Measurements from ENCODE around the gene ELOVL2. TPM values are rescaled to one million over a fixed set of nuclear protein-coding genes. Genes with fewer than 3 reads are reported as not detected.

ELOVL2 gene
- total and polyA plus RNA-seq, 2 donors (not counting 1 experiment from before 2014, with no cell fraction given): not detected

- POLR2A ChIA-PET: no interaction called here
- Histone ChIP-seq H3K4me2 (replicated peaks; ENCODE audit: low read depth, low read length, poor library complexity, severe bottlenecking) (no peak overlapping the region), H3K27ac (ENCODE audit: low read length in 2 of 2) (no peak overlapping the region), H3K4me3 (ENCODE audit: control extremely low read depth in 1 of 5, extremely low read depth in 1 of 5, insufficient read depth in 1 of 5, low read depth in 2 of 5, low read length in 4 of 5) (no peak overlapping the region), H2AFZ (ENCODE audit: insufficient read depth, low read depth, low read length, poor library complexity, severe bottlenecking) (no peak overlapping the region), H3K36me3 (replicated peaks in 1 of 2; ENCODE audit: control extremely low read depth in 1 of 2, control insufficient read depth in 1 of 2, extremely low read depth in 1 of 2, insufficient read depth in 2 of 2, low read length in 1 of 2) (no peaks in the 10 kb centered on the region), H3K4me1 (ENCODE audit: control insufficient read depth in 2 of 2, insufficient read depth in 2 of 2, low read length in 2 of 2) (no peaks in the 10 kb centered on the region), H3K9me3 (ENCODE audit: control extremely low read depth in 1 of 3, control insufficient read depth in 2 of 3, insufficient read depth in 1 of 3, low read length in 2 of 3) (no peaks in the 10 kb centered on the region), H4K20me1 (ENCODE audit: control insufficient read depth, insufficient read depth, low read length, poor library complexity, severe bottlenecking) (no peaks in the 10 kb centered on the region), H3K27me3 (replicated peaks in 1 of 4; ENCODE audit: control extremely low read depth in 1 of 4, control insufficient read depth in 3 of 4, insufficient read depth in 4 of 4, low read length in 3 of 4) (peaks cover 0 to 3% (median 0%) of the 10 kb centered on the region in 4 experiments), H3K79me2 (ENCODE audit: control insufficient read depth, insufficient read depth, low read length) (no peaks in the 10 kb centered on the region), H3K9ac (ENCODE audit: low read length) (no peak overlapping the region)
- no CpG with 5 or more reads among the region's 3 CpGs for WGBS (ENCODE audit: insufficient coverage)
- no peak overlapping the region for H3K4me3 Mint-ChIP-seq
- ATAC-seq (ENCODE audit: low read depth) (no peak), DNase-seq (no peak)
- H3K27me3 Mint-ChIP-seq: peaks cover 19% of the 10 kb centered on the region
- intact Hi-C loops (cut with micrococcal nuclease): no loop called here
- H3K9me3 Mint-ChIP-seq (ENCODE audit: insufficient read depth): no peaks in the 10 kb centered on the region
- CTCF ChIA-PET: no interaction called here
- no peak for TF ChIP-seq CTCF (IDR thresholded peaks at IDR 0.05)
- TF ChIP-seq EZH2 (IDR thresholded peaks at IDR 0.05; ENCODE audit: borderline replicate concordance, insufficient read depth, low read depth, low read length, poor library complexity, severe bottlenecking): no peak
- no peaks in the 10 kb centered on the region for H3K4me1 Mint-ChIP-seq
- no peak overlapping the region for H3K27ac Mint-ChIP-seq
Measured at GRCh38 chr6:11085758-11086435, 41.8 kb upstream of the ELOVL2 start.

GRCh38 chr6:11083956-11084355, 39.9 kb upstream of the ELOVL2 start:
- ATAC-seq (ENCODE audit: low read depth): no peak
- no peak for DNase-seq
- Histone ChIP-seq H3K27me3 (replicated peaks in 1 of 4; ENCODE audit: control extremely low read depth in 1 of 4, control insufficient read depth in 3 of 4, insufficient read depth in 4 of 4, low read length in 3 of 4) (peaks cover 0 to 3% (median 0%) of the 10 kb centered on the region in 4 experiments), H3K4me1 (ENCODE audit: control insufficient read depth in 2 of 2, insufficient read depth in 2 of 2, low read length in 2 of 2) (no peaks in the 10 kb centered on the region), H3K9ac (ENCODE audit: low read length) (no peak overlapping the region), H3K36me3 (replicated peaks in 1 of 2; ENCODE audit: control extremely low read depth in 1 of 2, control insufficient read depth in 1 of 2, extremely low read depth in 1 of 2, insufficient read depth in 2 of 2, low read length in 1 of 2) (no peaks in the 10 kb centered on the region), H2AFZ (ENCODE audit: insufficient read depth, low read depth, low read length, poor library complexity, severe bottlenecking) (no peak overlapping the region), H3K9me3 (ENCODE audit: control extremely low read depth in 1 of 3, control insufficient read depth in 2 of 3, insufficient read depth in 1 of 3, low read length in 2 of 3) (no peaks in the 10 kb centered on the region), H3K79me2 (ENCODE audit: control insufficient read depth, insufficient read depth, low read length) (no peaks in the 10 kb centered on the region), H4K20me1 (ENCODE audit: control insufficient read depth, insufficient read depth, low read length, poor library complexity, severe bottlenecking) (no peaks in the 10 kb centered on the region), H3K4me3 (ENCODE audit: control extremely low read depth in 1 of 5, extremely low read depth in 1 of 5, insufficient read depth in 1 of 5, low read depth in 2 of 5, low read length in 4 of 5) (no peak overlapping the region), H3K4me2 (replicated peaks; ENCODE audit: low read depth, low read length, poor library complexity, severe bottlenecking) (no peak overlapping the region), H3K27ac (ENCODE audit: low read length in 2 of 2) (no peak overlapping the region)
- ChIA-PET POLR2A (no interaction called here), CTCF (no interaction called here)
- H3K9me3 Mint-ChIP-seq (ENCODE audit: insufficient read depth): no peaks in the 10 kb centered on the region
- WGBS (ENCODE audit: insufficient coverage): 88% methylated on average over 5 of the region's 5 CpGs
- H3K4me1 Mint-ChIP-seq: no peaks in the 10 kb centered on the region
- no peak overlapping the region for H3K27ac Mint-ChIP-seq
- intact Hi-C loops (cut with micrococcal nuclease): no loop called here
- no peak overlapping the region for H3K4me3 Mint-ChIP-seq
- no peak for TF ChIP-seq EZH2 (IDR thresholded peaks at IDR 0.05; ENCODE audit: borderline replicate concordance, insufficient read depth, low read depth, low read length, poor library complexity, severe bottlenecking)
- TF ChIP-seq CTCF (IDR thresholded peaks at IDR 0.05): no peak
- peaks cover 18% of the 10 kb centered on the region for H3K27me3 Mint-ChIP-seq

Measured in B cell (primary cell).